ENCODE measurements around the gene ZEB1.

The ZEB1 gene

DNA sequence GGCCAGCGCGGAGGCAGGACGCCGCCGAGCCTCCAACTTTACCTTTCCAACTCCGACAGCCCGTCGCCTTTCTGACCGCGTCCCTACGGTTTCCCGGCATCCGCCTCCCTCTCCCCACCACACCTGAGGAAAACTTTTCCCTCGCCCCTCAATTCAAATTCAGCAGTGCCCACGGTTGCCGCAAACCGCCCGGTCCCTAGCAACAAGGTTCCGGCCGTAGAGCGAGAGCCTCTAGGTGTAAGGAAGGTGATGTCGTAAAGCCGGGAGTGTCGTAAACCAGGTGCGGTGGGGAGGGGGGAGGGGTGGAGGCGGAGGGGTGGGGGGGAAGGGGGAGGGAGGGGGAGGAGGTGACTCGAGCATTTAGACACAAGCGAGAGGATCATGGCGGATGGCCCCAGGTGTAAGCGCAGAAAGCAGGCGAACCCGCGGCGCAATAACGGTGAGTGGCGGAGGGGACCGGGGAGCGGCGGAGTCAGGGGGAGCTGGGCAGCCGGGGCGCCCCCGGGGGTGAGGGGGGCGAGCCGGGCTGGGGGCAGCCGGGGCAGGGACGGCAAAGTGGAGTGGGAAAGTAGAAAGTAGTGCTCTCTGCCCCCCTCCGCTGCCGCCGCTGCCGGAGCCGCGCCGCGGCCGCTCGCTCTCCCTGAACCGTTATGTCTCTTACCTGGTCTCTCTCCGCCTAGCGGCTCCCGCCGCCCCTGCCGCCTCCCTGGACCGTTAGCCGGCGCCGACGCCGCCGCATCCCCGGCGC, at the start of gene ZEB1:
ZEB1 (plus strand) TSS at position 363 of the 748 bp plus-strand sequence; CDS start at position 382, 19 bp downstream.
- Mint-ChIP-seq H3K27me3 (no peaks in the 10 kb centered on the region), H3K4me3 (peak within 1 kb of the TSS; percentile 99), H3K9me3 (no peaks in the 10 kb centered on the region), H3K4me1 (peaks cover 46% of the 10 kb centered on the region), H3K36me3 (no peaks in the 10 kb centered on the region), H3K27ac (peak within 1 kb of the TSS; percentile 100)

DNA sequence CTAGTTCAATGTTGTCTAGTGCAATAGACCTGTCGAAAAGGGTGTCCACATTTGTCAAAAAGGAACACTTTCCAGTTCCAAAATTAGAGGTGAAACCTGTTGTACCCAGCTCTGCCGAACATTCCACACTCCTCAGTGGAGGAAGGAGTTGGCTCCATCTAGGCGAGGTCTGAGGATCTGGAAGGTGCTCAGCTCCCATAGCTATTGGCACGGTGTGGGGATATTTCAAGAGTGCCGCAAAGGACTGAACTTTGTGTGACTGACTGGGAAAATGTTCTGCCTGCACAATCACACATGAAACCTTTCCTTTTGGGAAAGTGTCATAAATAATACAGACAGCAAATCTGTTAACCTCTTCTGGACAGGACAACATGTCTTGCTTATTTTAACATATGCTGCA, 48.1 kb upstream of the ZEB1 start:
- Mint-ChIP-seq H3K36me3 (peaks cover 3% of the 10 kb centered on the region), H3K4me3 (no peak overlapping the region), H3K27me3 (no peaks in the 10 kb centered on the region), H3K4me1 (peaks cover 4% of the 10 kb centered on the region), H3K9me3 (peaks cover 4% of the 10 kb centered on the region), H3K27ac (no peak overlapping the region)

DNA sequence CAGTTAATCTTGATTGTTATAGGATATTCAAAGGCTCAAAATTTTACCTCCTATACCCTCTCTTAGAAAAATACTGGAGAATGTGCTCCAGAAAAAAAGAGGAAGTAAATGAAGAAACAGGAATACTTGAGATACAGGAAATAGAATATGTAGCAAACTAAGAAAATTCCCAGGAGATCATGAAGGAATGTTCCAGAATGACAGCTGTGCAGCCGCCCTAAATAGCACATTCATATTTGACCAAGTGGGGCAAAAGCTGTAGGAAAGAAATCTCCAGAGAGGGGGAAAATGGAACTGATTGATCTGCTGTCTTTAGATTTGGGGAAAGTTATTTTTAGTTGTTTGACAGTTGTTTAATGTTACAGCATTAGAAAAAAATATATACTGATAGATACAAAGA, 46.2 kb upstream of the ZEB1 start:
- H3K36me3 Mint-ChIP-seq: peaks cover 3% of the 10 kb centered on the region

DNA sequence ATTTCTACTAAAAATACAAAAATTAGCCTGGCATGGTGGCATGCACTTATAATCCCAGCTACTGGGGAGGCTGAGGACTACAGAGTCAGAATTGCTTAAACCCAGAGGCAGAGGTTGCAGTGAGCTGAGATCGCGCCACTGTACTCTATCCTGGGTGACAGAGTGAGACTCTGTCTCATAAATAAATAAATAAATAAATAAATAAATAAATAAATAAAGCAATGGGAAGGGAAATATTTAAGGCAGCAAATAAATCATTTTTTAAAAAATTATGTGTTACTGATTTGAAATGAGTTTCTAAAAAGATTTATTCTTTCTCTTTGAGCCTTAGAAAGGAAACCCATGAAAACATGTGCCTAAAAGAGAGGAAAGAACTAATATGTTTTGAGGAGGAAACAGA, 45.2 kb upstream of the ZEB1 start:
- Mint-ChIP-seq H3K27ac (no peak overlapping the region), H3K4me3 (no peak overlapping the region), H3K9me3 (peaks cover 4% of the 10 kb centered on the region), H3K4me1 (peaks cover 4% of the 10 kb centered on the region), H3K36me3 (peaks cover 3% of the 10 kb centered on the region), H3K27me3 (no peaks in the 10 kb centered on the region)

More for the DNA sequence above, 46.2 kb upstream of the ZEB1 start:
- Mint-ChIP-seq H3K4me3 (no peak overlapping the region), H3K27me3 (no peaks in the 10 kb centered on the region), H3K9me3 (peaks cover 4% of the 10 kb centered on the region), H3K27ac (no peak overlapping the region), H3K4me1 (peaks cover 4% of the 10 kb centered on the region)

DNA sequence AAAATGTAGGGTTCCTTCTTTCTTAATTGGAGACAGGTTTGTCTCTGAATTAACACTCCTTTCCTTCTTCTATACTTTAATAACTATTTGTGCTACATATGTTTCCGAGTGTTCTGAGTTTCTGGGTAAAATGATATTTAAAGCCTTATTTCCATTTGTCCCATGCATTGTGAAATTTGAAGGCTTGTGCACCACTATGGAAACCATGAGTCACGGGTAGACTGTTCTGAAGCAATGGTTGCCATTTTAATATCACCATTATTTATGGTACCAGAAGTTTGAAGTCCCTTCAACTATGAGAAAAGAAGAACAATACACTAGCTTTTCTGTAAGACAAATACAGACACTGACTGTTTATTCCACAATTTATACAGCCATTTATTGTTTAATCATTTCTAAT, 44.7 kb upstream of the ZEB1 start:
- Mint-ChIP-seq H3K9me3 (peaks cover 4% of the 10 kb centered on the region), H3K27me3 (no peaks in the 10 kb centered on the region), H3K4me1 (peaks cover 4% of the 10 kb centered on the region), H3K4me3 (no peak overlapping the region), H3K27ac (no peak overlapping the region), H3K36me3 (peaks cover 3% of the 10 kb centered on the region)

DNA sequence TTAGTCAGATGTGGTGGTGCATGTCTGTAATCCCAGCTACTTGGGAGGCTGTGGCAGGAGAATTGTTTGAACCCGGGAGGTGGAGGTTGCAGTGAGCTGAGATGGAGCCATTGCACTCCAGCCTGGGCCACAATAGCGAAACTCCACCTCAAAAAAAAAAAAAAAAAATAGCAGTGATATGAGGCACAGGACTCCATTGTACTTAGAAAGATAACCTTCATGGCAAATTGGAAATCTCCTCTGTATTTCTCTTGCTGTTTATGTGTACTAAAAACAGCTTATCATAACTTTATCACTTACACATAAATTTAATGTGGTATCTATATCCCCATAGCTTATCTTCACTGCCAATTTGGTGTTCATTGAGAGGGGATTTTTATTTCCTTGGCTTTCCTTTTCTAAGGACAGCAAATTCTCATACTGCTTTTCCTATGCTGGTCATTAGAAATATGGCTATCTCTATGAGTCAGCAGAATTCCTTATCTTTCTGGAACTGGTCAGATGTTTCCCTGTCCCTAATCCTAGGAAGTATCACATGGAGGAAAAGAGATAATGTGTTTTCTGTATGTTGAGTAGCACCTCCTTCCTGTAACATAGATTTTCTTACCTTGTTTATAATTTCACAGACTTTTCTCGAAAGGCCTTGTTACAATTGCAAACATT, 40.6 kb upstream of the ZEB1 start:
- no peak overlapping the region for H3K27ac Mint-ChIP-seq
- no peaks in the 10 kb centered on the region for H3K9me3 Mint-ChIP-seq
- H3K4me3 Mint-ChIP-seq: no peak overlapping the region
- H3K36me3 Mint-ChIP-seq: peaks cover 2% of the 10 kb centered on the region
- H3K4me1 Mint-ChIP-seq: peaks cover 4% of the 10 kb centered on the region
- H3K27me3 Mint-ChIP-seq: no peaks in the 10 kb centered on the region

DNA sequence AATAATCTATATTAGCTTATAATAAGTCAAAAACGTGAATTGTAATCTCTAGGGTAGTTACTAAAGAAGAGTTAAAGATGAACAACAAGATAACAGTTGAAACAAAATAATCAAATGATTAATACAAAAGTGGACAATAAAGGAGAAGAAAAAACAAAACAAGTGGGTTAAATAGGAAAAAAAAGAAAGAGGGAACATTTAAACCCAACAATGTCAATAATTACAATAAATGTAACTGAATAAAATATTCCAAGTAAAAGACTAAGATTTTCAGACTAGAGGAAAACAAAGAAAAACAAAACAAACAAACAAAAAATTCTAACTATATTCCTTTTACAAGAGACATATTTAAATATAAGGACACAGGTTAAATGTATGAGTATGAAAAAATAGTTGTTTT, 38.0 kb upstream of the ZEB1 start:
- no peaks in the 10 kb centered on the region for H3K9me3 Mint-ChIP-seq

DNA sequence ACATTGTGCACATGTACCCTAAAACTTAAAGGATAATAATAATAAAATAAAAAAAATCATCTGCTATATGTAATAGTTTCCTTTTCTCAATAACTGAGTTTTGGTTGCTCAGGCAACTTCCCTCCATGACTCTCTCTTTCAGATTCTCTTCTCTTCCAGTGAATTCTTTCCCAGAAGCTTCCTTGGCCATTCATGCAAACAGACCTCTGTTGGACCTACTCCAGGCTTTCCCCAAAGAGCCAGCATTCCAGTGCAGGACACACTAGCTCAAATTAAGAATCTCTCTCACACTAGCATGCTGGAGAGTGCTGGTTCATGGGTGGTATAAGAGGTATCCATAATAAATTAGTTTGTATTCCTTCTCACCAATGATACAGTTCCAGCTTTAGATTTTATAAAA, 31.0 kb upstream of the ZEB1 start:
- Mint-ChIP-seq H3K27me3 (no peaks in the 10 kb centered on the region), H3K27ac (no peak overlapping the region), H3K4me3 (no peak overlapping the region), H3K4me1 (no peaks in the 10 kb centered on the region), H3K9me3 (no peaks in the 10 kb centered on the region), H3K36me3 (peaks cover 1% of the 10 kb centered on the region)

More for the DNA sequence above, 38.0 kb upstream of the ZEB1 start:
- Mint-ChIP-seq H3K4me1 (no peaks in the 10 kb centered on the region), H3K27me3 (no peaks in the 10 kb centered on the region), H3K4me3 (no peak overlapping the region), H3K36me3 (peaks cover 2% of the 10 kb centered on the region), H3K27ac (no peak overlapping the region)

DNA sequence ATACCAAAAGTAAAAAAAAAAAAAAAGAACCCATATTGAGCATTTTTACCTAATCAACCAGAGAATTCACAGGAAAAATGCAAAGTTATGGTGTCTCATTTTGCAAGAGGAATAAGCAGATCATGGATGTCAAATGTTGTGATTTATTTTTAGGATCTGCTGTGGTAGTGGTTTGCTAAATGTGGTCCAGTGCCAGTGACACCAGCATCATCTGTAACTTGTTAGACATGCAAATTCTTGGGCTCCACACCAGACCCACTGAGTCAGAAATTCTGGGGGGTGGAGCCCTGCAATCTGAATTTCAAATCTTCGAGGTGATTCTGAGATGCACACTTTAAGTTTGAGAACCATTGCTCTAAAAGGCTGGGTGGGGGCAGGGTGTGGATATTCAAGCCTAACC, 30.1 kb upstream of the ZEB1 start:
- no peaks in the 10 kb centered on the region for H3K4me1 Mint-ChIP-seq
- peaks cover 1% of the 10 kb centered on the region for H3K36me3 Mint-ChIP-seq
- no peak overlapping the region for H3K27ac Mint-ChIP-seq
- no peaks in the 10 kb centered on the region for H3K9me3 Mint-ChIP-seq
- no peaks in the 10 kb centered on the region for H3K27me3 Mint-ChIP-seq
- no peak overlapping the region for H3K4me3 Mint-ChIP-seq

DNA sequence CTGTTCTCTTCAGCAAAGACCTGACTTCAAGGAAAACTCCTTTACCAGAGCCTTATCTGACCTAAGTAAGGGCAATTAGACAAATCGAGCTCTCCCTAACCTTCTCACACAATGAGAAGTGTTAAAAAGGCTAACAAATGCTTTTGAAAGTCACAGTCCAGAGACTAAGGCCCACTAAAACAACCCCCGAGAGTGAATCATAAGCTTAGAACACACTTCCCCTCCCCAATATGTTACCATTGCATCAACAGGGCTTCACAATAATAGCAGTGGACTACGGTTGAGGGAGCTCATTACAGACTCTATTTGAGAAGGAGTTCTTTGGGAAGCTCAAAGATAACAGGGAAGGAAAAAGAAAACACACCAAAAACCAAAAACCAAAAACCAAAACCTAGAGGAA, 28.6 kb upstream of the ZEB1 start:
- Mint-ChIP-seq H3K36me3 (peaks cover 1% of the 10 kb centered on the region), H3K4me1 (no peaks in the 10 kb centered on the region), H3K27ac (no peak overlapping the region), H3K27me3 (no peaks in the 10 kb centered on the region), H3K9me3 (no peaks in the 10 kb centered on the region), H3K4me3 (no peak overlapping the region)

DNA sequence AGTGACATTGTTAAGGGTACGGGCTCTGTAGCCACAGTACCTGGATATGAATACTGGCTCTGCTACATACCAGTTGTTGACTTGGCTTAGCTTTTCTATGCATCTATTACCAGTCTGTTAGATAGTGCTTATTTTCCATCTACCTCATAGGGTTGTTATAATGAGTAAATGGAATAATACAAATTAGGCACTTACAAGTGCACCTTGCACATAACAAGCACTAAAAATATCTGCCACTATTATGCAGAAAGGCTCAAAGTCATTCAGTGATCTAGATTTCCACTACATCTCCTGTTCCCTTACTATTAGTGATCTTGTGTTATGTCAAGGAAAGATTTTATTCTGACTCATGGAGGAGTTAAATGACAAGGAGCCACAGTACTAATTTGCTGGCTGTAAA, 27.9 kb upstream of the ZEB1 start:
- no peak overlapping the region for H3K27ac Mint-ChIP-seq

DNA sequence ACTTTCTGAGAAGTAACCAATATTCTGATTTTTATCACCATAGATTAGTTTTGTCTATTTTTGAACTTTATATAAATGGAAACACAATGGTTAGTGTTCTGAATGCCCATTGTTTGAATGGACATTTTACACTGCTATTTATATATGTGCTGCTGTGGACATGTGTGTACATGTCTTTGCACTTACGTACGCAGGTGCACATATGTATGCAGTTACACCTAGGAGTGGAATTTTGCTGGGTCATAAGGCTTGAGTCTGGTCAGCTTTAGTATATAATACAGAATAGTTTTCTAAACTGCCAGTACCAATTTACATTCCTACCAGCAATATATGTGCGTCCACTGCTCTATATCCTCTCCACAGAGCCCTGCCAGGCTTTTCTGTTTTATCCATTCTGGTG, 24.5 kb upstream of the ZEB1 start:
- no peaks in the 10 kb centered on the region for H3K36me3 Mint-ChIP-seq
- peaks cover 5% of the 10 kb centered on the region for H3K4me1 Mint-ChIP-seq
- H3K27ac Mint-ChIP-seq: no peak overlapping the region
- H3K4me3 Mint-ChIP-seq: no peak overlapping the region
- H3K27me3 Mint-ChIP-seq: no peaks in the 10 kb centered on the region
- no peaks in the 10 kb centered on the region for H3K9me3 Mint-ChIP-seq

More for the DNA sequence above, 27.9 kb upstream of the ZEB1 start:
- Mint-ChIP-seq H3K4me1 (no peaks in the 10 kb centered on the region), H3K27me3 (no peaks in the 10 kb centered on the region), H3K4me3 (no peak overlapping the region), H3K36me3 (peaks cover 1% of the 10 kb centered on the region), H3K9me3 (no peaks in the 10 kb centered on the region)

DNA sequence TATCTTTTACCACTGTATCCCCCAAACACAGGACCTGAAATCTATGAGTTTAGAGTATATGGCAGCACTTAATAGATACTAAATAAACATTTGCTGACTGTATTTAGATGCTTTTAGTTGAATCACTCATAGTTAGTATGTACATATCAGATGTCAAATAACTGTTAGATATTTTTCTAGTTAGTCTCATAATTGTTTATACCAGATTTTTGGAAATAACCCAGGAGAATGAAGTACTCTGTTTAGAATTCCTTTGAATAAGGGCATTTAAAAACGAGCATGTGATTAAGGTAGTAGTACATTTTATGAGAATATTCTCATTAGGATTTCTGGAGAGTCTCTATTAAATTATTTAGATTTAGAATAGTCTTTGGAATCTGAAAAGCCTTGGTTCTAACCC, 22.3 kb upstream of the ZEB1 start:
- no peak overlapping the region for H3K4me3 Mint-ChIP-seq
- no peaks in the 10 kb centered on the region for H3K9me3 Mint-ChIP-seq
- H3K27me3 Mint-ChIP-seq: no peaks in the 10 kb centered on the region
- H3K4me1 Mint-ChIP-seq: peaks cover 5% of the 10 kb centered on the region
- no peak overlapping the region for H3K27ac Mint-ChIP-seq
- no peaks in the 10 kb centered on the region for H3K36me3 Mint-ChIP-seq

DNA sequence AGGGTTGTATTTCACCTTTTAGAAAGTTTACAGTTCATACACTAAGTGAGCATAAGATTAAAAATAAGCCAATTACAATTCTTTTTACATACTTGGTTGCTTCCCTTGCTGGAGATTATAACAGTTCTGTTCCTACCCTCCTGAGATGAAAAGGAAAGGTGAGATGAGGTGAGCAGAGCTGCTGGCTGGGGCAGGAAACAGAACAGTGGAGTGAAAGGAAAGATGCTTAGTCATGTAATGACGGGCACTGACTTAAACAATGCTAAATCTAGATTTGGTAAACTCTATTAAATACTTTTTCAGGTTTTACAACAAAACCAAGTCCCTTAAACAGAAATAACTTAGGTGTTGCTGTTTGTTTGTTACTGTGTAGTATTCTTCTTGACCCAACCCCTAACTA, 19.9 kb upstream of the ZEB1 start:
- H3K4me3 Mint-ChIP-seq: no peak overlapping the region
- no peak overlapping the region for H3K27ac Mint-ChIP-seq
- peaks cover 5% of the 10 kb centered on the region for H3K4me1 Mint-ChIP-seq
- peaks cover 2% of the 10 kb centered on the region for H3K27me3 Mint-ChIP-seq
- no peaks in the 10 kb centered on the region for H3K9me3 Mint-ChIP-seq
- no peaks in the 10 kb centered on the region for H3K36me3 Mint-ChIP-seq

DNA sequence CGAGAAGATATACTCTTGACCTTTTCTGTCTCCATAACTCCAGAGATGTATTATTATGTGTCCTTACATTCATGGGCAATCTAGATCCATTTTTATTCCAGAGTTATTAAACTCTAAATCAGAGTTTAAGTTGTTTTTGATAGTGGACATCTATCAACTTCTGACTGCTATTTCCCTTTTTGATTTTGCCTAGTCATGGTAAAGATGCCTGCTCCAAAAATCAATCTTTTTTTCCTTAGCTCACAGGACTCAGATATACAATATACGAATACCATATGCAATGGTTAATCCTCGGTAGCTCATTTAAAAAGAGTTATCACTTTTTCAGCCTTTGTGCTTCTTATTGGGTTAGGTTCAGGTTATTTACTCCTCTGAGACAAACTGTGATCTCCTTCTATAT, 15.8 kb upstream of the ZEB1 start:
- Mint-ChIP-seq H3K4me3 (no peak overlapping the region), H3K36me3 (no peaks in the 10 kb centered on the region), H3K27ac (no peak overlapping the region), H3K9me3 (no peaks in the 10 kb centered on the region), H3K4me1 (peaks cover 5% of the 10 kb centered on the region), H3K27me3 (peaks cover 2% of the 10 kb centered on the region)

DNA sequence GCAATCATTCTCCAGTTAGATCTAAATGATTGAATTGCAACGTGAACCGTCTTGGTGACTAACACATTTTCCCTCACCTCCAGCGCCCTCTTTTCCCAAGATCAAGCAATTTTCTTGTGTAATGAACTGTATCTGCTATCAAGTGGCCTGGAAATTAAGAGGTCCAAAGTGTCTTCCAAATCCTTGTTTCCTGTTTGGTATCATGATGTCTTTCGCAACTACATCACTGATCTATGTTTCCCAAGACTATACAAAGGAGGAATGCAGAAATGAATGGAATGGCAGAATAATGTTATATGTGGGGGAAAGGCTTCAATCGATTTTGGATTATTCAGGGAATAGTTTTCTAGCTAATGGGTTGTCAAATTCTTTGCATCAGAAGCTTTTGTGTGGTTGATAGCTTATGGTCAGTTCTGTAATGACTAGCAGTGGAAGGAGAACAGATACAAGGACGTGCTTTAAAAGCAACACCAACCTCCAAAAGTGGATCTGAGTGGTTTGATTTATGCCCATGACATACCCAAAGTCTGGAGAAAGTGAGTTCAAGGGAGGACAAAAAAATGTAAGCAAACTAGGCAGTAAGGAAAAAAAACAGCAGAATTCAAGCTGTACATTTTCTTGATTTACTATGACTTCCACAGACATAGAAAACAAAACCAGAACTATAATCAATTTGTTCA, 14.6 kb upstream of the ZEB1 start:
- no peaks in the 10 kb centered on the region for H3K9me3 Mint-ChIP-seq
- H3K36me3 Mint-ChIP-seq: no peaks in the 10 kb centered on the region
- no peaks in the 10 kb centered on the region for H3K4me1 Mint-ChIP-seq
- no peak overlapping the region for H3K27ac Mint-ChIP-seq
- no peak overlapping the region for H3K4me3 Mint-ChIP-seq
- peaks cover 2% of the 10 kb centered on the region for H3K27me3 Mint-ChIP-seq
